IMR-90 (cell line): ENCODE data around the gene CHP1. TPM values are rescaled to one million over a fixed set of nuclear protein-coding genes. Genes with fewer than 3 reads are reported as not detected.
A peak's percentile ranks its signal among the peaks of the same experiment; 100 is the strongest.

Source experiments
- MAFK ChIP-seq: IDR thresholded peaks from 2 replicates; pipeline ENCODE4 v1.6.1; 2012; ENCODE audit warnings: low read depth, low read length, improper control_type of control experiment
- NFE2L2 ChIP-seq: fragments of 150-350 bp; IDR thresholded peaks from 2 replicates; pipeline ENCODE4 v1.6.1; 2016; ENCODE audit warnings: low read depth, mild to moderate bottlenecking, low read length
- RAD21 ChIP-seq: IDR thresholded peaks from 2 replicates; pipeline ENCODE4 v1.6.1; 2012; ENCODE audit warnings: low read length, improper control_type of control experiment
- polyA plus RNA-seq, 3 experiments: library from polyadenylated mRNA; depleted of rRNA; stranded (reverse); fragments of >200 nt; gene quantifications; 2 replicates each; pipeline ENCODE4 v1.2.3, GENCODE V29; 2012; ENCODE audit warnings: low replicate concordance in 1 of 3
- total RNA-seq: library from RNA; depleted of rRNA; stranded (reverse); fragments of >200 nt; gene quantifications from 2 replicates; pipeline ENCODE4 v1.2.3, GENCODE V29; 2012
- TF ChIP-seq, protein P1 (sequence below): conservative IDR thresholded peaks from 2 replicates; pipeline ENCODE4 v1.5.1; 2012; ENCODE audit warnings: mild to moderate bottlenecking, low read depth, low read length, improper control_type of control experiment

CHP1 gene
- total and polyA plus RNA-seq, 2 of the 4 experiments (the other 2 are of a cell fraction): 39.2 to 96.1 TPM

DNA sequence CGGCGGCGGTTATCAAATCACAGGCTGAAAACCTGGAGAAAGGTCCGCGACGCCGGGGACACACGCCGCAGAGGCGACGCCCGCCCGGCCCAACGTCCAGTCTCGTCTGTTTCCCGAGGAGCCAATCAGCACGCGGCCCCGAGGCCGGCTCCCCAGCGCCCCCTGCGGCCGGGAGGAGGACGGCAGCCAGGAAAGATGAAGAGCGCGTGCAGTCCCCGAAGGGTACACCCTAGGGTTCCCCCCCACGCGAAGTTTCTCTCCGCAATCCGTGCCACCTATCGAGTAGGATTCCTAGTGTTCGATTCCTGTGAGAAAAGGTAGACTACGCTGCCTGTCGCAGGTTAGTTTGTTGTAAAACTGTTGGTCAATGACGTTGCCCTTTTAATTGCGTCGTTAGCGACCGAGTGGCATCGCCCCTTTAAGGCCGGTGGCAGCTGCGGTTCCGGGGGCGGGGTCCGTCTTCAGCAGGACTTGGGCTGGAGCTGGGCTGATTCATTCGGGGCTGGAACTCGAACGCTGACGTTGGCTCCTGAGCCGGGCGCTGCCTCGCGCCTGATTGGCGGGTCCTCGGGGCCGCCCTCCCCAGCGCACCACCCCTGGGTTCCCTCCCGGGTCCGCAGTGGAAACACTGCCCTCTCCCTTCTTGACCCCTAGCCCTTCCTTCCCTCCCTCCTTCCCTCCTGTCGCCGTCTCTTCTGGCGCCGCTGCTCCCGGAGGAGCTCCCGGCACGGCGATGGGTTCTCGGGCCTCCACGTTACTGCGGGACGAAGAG is at the start of gene CHP1, which contains the start of gene EXD1 (continued):
- TF ChIP-seq, protein P1, sequence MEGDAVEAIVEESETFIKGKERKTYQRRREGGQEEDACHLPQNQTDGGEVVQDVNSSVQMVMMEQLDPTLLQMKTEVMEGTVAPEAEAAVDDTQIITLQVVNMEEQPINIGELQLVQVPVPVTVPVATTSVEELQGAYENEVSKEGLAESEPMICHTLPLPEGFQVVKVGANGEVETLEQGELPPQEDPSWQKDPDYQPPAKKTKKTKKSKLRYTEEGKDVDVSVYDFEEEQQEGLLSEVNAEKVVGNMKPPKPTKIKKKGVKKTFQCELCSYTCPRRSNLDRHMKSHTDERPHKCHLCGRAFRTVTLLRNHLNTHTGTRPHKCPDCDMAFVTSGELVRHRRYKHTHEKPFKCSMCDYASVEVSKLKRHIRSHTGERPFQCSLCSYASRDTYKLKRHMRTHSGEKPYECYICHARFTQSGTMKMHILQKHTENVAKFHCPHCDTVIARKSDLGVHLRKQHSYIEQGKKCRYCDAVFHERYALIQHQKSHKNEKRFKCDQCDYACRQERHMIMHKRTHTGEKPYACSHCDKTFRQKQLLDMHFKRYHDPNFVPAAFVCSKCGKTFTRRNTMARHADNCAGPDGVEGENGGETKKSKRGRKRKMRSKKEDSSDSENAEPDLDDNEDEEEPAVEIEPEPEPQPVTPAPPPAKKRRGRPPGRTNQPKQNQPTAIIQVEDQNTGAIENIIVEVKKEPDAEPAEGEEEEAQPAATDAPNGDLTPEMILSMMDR: peak; percentile 88
- no peak for TF ChIP-seq NFE2L2
- no peak; the same call in 1 of the 2 replicates for TF ChIP-seq MAFK
- TF ChIP-seq RAD21: no peak
